Natural killer cell (primary cell): ENCODE data around the gene TMEM273. TPM values are rescaled to one million over a fixed set of nuclear protein-coding genes. Genes with fewer than 3 reads are reported as not detected.

Experiments
- ATAC-seq, 3 donors: fragments of 150-1000 bp in 2 of 3; fragments of 200-7000 bp in 1 of 3; cut with Tn5 transposase; 1 replicate in 1 of 3; 2 replicates in 2 of 3; pipeline ENCODE4 v1.10.0; 2021; ENCODE audit warnings: mild to moderate bottlenecking in 2 of 3, moderate library complexity in 2 of 3
- DNase-seq, 2 donors: peaks; one replicate each; pipeline versions ENCODE4 v3.0.0 to v3.0.0-alpha.2; 2013 to 2021; ENCODE audit warnings: mixed read lengths in 1 of 2
- H3K27ac ChIP-seq: one replicate; pipeline ENCODE4 v1.5.1; 2013; ENCODE audit warnings: mild to moderate bottlenecking, low read length
- H3K27me3 ChIP-seq: one replicate; pipeline ENCODE4 v1.6.1; 2013; ENCODE audit warnings: low read length; ENCODE audit not compliant: control insufficient read depth, insufficient read depth
- H3K36me3 ChIP-seq: one replicate; pipeline ENCODE4 v1.6.1; 2013; ENCODE audit warnings: low read length; ENCODE audit not compliant: control insufficient read depth, insufficient read depth
- H3K4me1 ChIP-seq: one replicate; pipeline ENCODE4 v1.6.1; 2013; ENCODE audit warnings: low read length; ENCODE audit not compliant: control insufficient read depth, insufficient read depth
- H3K4me3 ChIP-seq: one replicate; pipeline ENCODE4 v1.5.1; 2013; ENCODE audit warnings: low read length
- H3K9me3 ChIP-seq: one replicate; pipeline ENCODE4 v1.6.1; 2013; ENCODE audit warnings: low read length; ENCODE audit not compliant: control insufficient read depth, insufficient read depth
- H3K27ac Mint-ChIP-seq, 2 donors: one replicate each; pipeline ENCODE4 v1.8.0; 2022; ENCODE audit warnings: mild to moderate bottlenecking in 2 of 2, mixed read lengths in 2 of 2, moderate library complexity in 1 of 2
- H3K27me3 Mint-ChIP-seq, 2 donors: one replicate each; pipeline ENCODE4 v1.8.0; 2022; ENCODE audit warnings: low read depth in 2 of 2, mixed read lengths in 2 of 2
- H3K36me3 Mint-ChIP-seq: one replicate; pipeline ENCODE4 v1.8.0; 2022; ENCODE audit warnings: mixed read lengths
- H3K4me1 Mint-ChIP-seq, 2 donors: one replicate each; pipeline ENCODE4 v1.8.0; 2022; ENCODE audit warnings: mixed read lengths in 2 of 2
- H3K4me3 Mint-ChIP-seq: one replicate; pipeline ENCODE4 v1.8.0; 2022; ENCODE audit warnings: mild to moderate bottlenecking, moderate library complexity, mixed read lengths
- H3K9me3 Mint-ChIP-seq, 2 donors: one replicate each; pipeline ENCODE4 v1.8.0; 2022; ENCODE audit warnings: mixed read lengths in 2 of 2
- WGBS: methylation state at CpG from one replicate; pipeline ENCODE4 v1.1.7; 2013; ENCODE audit warnings: missing lambda C conversion rate; ENCODE audit not compliant: insufficient coverage; 5-methylcytosine and 5-hydroxymethylcytosine counted together
- intact Hi-C: fragments of 100-400 bp; cut with micrococcal nuclease; formaldehyde crosslinking; loops from one replicate; pipeline ENCODE4 v1.14.2; 2022
- total RNA-seq, 4 donors: library from RNA; stranded (reverse); fragments of 120-200 nt in 1 of 4; gene quantifications; one replicate each; pipeline versions ENCODE4 v1.2.3 to v1.2.4, GENCODE V29; 2013 to 2022
- TF ChIP-seq, protein P1 (sequence below): fragments of 200-600 bp; IDR thresholded peaks from one replicate; pipeline ENCODE4 v1.8.0; 2022; ENCODE audit warnings: antibody characterized with exemption

The TMEM273 gene
- total RNA-seq, 3 donors from 2014 or later (not counting 1 experiment from before 2014, with no cell fraction given) = 11.6 to 46.3 (median 29.4) TPM

- Mint-ChIP-seq H3K27me3 (peaks cover 0 to 4% of the 10 kb centered on the region in 2 donors), H3K4me3 (no peak overlapping the region)
Observed at GRCh38 chr10:49160110-49160509, 28.1 kb downstream of the TMEM273 start.

DNA sequence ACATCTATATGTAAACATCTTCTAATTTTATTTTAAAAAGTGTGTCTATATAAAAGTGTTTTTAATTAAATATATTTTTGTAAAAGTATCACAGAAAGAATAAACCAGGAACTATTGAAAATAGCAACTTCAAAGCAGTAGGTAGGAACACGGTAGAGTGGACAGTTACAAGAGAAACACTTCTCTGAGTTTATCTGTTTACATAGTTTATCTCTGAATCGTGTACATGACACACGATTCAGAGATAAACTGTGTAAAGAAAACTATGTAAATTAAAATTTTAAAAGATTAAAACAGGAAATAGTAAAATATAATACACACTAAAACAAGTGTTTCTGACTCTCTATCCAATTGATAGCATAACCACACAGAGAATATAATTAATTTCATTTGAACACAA lies 29.3 kb downstream of the TMEM273 start:
- no peak overlapping the region for H3K27ac Mint-ChIP-seq
- intact Hi-C loops = no loop called here
- WGBS = 56% methylated on average over 1 of the region's 3 CpGs
- H3K27me3 ChIP-seq = no peaks in the 10 kb centered on the region
- TF ChIP-seq, protein P1, sequence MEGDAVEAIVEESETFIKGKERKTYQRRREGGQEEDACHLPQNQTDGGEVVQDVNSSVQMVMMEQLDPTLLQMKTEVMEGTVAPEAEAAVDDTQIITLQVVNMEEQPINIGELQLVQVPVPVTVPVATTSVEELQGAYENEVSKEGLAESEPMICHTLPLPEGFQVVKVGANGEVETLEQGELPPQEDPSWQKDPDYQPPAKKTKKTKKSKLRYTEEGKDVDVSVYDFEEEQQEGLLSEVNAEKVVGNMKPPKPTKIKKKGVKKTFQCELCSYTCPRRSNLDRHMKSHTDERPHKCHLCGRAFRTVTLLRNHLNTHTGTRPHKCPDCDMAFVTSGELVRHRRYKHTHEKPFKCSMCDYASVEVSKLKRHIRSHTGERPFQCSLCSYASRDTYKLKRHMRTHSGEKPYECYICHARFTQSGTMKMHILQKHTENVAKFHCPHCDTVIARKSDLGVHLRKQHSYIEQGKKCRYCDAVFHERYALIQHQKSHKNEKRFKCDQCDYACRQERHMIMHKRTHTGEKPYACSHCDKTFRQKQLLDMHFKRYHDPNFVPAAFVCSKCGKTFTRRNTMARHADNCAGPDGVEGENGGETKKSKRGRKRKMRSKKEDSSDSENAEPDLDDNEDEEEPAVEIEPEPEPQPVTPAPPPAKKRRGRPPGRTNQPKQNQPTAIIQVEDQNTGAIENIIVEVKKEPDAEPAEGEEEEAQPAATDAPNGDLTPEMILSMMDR = no peak
- H3K4me3 ChIP-seq = no peak overlapping the region
- no peak for ATAC-seq
- peaks cover 2% of the 10 kb centered on the region for H3K36me3 ChIP-seq
- no peak overlapping the region for H3K4me3 Mint-ChIP-seq
- H3K9me3 Mint-ChIP-seq = no peaks in the 10 kb centered on the region
- H3K27me3 Mint-ChIP-seq = no peaks in the 10 kb centered on the region
- no peaks in the 10 kb centered on the region for H3K36me3 Mint-ChIP-seq
- H3K27ac ChIP-seq = no peak overlapping the region
- no peak for DNase-seq
- H3K4me1 Mint-ChIP-seq = peaks cover 27 to 31% of the 10 kb centered on the region in 2 donors
- H3K9me3 ChIP-seq = no peaks in the 10 kb centered on the region
- peaks cover 10% of the 10 kb centered on the region for H3K4me1 ChIP-seq

More at GRCh38 chr10:49160110-49160509, 28.1 kb downstream of the TMEM273 start:
- H3K36me3 ChIP-seq = peaks cover 4% of the 10 kb centered on the region
- intact Hi-C loops = loop anchor here (10.0 kb wide), 1 partner anchor 505 kb away; no protein-coding TSS in a partner anchor
- TF ChIP-seq, protein P1 = no peak
- 82% methylated on average over 4 of the region's 5 CpGs for WGBS
- ATAC-seq = no peak
- DNase-seq = no peak
- H3K27me3 ChIP-seq = no peaks in the 10 kb centered on the region
- Mint-ChIP-seq H3K27ac (no peak overlapping the region), H3K9me3 (no peaks in the 10 kb centered on the region), H3K4me1 (peaks cover 38 to 43% of the 10 kb centered on the region in 2 donors), H3K36me3 (no peaks in the 10 kb centered on the region)
- no peaks in the 10 kb centered on the region for H3K9me3 ChIP-seq
- H3K27ac ChIP-seq = no peak overlapping the region
- H3K4me1 ChIP-seq = peaks cover 13% of the 10 kb centered on the region
- H3K4me3 ChIP-seq = no peak overlapping the region

- 57% methylated on average over 3 of the region's 7 CpGs for WGBS
- ATAC-seq (no peak), DNase-seq (no peak)
- Histone ChIP-seq H3K4me1 (peaks cover 10% of the 10 kb centered on the region), H3K4me3 (no peak overlapping the region), H3K27ac (no peak overlapping the region), H3K27me3 (no peaks in the 10 kb centered on the region), H3K36me3 (peaks cover 2% of the 10 kb centered on the region), H3K9me3 (no peaks in the 10 kb centered on the region)
- H3K4me1 Mint-ChIP-seq = peaks cover 27 to 28% of the 10 kb centered on the region in 2 donors
- TF ChIP-seq, protein P1 = no peak
- intact Hi-C loops = no loop called here
- H3K27me3 Mint-ChIP-seq = no peaks in the 10 kb centered on the region
- H3K27ac Mint-ChIP-seq = no peak overlapping the region
- H3K4me3 Mint-ChIP-seq = no peak overlapping the region
- no peaks in the 10 kb centered on the region for H3K9me3 Mint-ChIP-seq
- no peaks in the 10 kb centered on the region for H3K36me3 Mint-ChIP-seq
Observed at GRCh38 chr10:49158404-49158803, 29.8 kb downstream of the TMEM273 start.

DNA sequence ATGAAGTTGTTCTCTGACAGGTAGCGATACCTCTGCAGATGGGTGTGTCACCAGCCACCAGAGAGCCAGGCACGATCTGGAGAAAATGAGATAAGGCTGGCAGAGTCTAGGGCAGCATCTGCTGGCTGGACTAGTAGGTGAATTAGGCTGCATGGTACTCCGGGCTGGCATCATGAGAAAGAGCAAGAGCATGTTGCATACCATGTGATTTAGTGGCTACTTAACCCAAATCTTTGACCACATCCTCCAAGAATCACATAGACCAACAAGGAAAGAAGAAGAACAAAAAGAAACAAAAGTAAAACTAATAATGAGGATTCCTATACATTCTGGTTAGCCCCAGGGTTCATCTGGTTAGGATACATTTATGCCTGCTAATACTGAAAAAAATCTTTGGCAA lies 31.0 kb downstream of the TMEM273 start:
- Histone ChIP-seq H3K27me3 (no peaks in the 10 kb centered on the region), H3K9me3 (no peaks in the 10 kb centered on the region), H3K4me3 (no peak overlapping the region), H3K4me1 (peaks cover 10% of the 10 kb centered on the region), H3K36me3 (peaks cover 2% of the 10 kb centered on the region), H3K27ac (no peak overlapping the region)
- peaks cover 27 to 28% of the 10 kb centered on the region in 2 donors for H3K4me1 Mint-ChIP-seq
- 57% methylated on average over 3 of the region's 3 CpGs for WGBS
- H3K4me3 Mint-ChIP-seq = peak overlapping the region; percentile 55
- ATAC-seq (peak; percentile 46 to 87 (median 66)), DNase-seq (no peak)
- no peaks in the 10 kb centered on the region for H3K27me3 Mint-ChIP-seq
- peak overlapping the region; percentile 11 to 79 for H3K27ac Mint-ChIP-seq
- H3K36me3 Mint-ChIP-seq = no peaks in the 10 kb centered on the region
- TF ChIP-seq, protein P1 = no peak
- H3K9me3 Mint-ChIP-seq = no peaks in the 10 kb centered on the region
- intact Hi-C loops = no loop called here
